Measurements from ENCODE around the gene PC. TPM values are rescaled to one million over a fixed set of nuclear protein-coding genes. Genes with fewer than 3 reads are reported as not detected.

The PC gene
- total RNA-seq, 1 donor from 2014 or later, result 49.1 TPM

- Mint-ChIP-seq H3K27ac (ENCODE audit: unreplicated experiment) (no peak overlapping the region), H3K4me1 (ENCODE audit: unreplicated experiment) (peaks cover 11% of the 10 kb centered on the region), H3K4me3 (ENCODE audit: unreplicated experiment) (peak overlapping the region; percentile 35), H3K9me3 (ENCODE audit: unreplicated experiment) (no peaks in the 10 kb centered on the region), H3K27me3 (ENCODE audit: unreplicated experiment) (no peaks in the 10 kb centered on the region), H3K36me3 (ENCODE audit: unreplicated experiment) (no peaks in the 10 kb centered on the region)
- TF ChIP-seq CTCF (IDR thresholded peaks at IDR 0.05), result no peak
- DNase-seq (ENCODE audit: extremely low spot score, unreplicated experiment), result no peak
These were observed 99.1 kb downstream of the PC start for GRCh38 chr11:66858939-66859685.

DNA sequence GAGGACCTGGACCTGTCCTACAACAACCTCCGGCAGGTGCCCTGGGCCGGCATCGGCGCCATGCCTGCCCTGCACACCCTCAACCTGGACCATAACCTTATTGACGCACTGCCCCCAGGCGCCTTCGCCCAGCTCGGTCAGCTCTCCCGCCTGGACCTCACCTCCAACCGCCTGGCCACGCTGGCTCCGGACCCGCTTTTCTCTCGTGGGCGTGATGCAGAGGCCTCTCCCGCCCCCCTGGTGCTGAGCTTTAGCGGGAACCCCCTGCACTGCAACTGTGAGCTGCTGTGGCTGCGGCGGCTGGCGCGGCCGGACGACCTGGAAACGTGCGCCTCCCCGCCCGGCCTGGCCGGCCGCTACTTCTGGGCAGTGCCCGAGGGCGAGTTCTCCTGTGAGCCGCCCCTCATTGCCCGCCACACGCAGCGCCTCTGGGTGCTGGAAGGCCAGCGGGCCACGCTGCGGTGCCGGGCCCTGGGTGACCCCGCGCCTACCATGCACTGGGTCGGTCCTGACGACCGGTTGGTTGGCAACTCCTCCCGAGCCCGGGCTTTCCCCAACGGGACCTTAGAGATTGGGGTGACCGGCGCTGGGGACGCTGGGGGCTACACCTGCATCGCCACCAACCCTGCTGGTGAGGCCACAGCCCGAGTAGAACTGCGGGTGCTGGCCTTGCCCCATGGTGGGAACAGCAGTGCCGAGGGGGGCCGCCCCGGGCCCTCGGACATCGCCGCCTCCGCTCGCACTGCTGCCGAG is 99.8 kb downstream of the PC start:
- H3K9me3 Mint-ChIP-seq (ENCODE audit: unreplicated experiment), result no peaks in the 10 kb centered on the region
- H3K36me3 Mint-ChIP-seq (ENCODE audit: unreplicated experiment), result no peaks in the 10 kb centered on the region
- no peak for TF ChIP-seq CTCF (IDR thresholded peaks at IDR 0.05)
- H3K27me3 Mint-ChIP-seq (ENCODE audit: unreplicated experiment), result no peaks in the 10 kb centered on the region
- peaks cover 11% of the 10 kb centered on the region for H3K4me1 Mint-ChIP-seq (ENCODE audit: unreplicated experiment)
- peak overlapping the region; percentile 75 for H3K4me3 Mint-ChIP-seq (ENCODE audit: unreplicated experiment)
- no peak overlapping the region for H3K27ac Mint-ChIP-seq (ENCODE audit: unreplicated experiment)
- DNase-seq (ENCODE audit: extremely low spot score, unreplicated experiment), result no peak

DNA sequence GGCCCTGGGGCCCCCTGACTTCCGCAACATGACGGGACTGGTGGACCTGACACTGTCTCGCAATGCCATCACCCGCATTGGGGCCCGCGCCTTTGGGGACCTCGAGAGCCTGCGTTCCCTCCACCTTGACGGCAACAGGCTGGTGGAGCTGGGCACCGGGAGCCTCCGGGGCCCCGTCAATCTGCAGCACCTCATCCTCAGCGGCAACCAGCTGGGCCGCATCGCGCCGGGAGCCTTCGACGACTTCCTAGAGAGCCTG is 100.3 kb downstream of the PC start:
- peaks cover 11% of the 10 kb centered on the region for H3K4me1 Mint-ChIP-seq (ENCODE audit: unreplicated experiment)
- no peak overlapping the region for H3K27ac Mint-ChIP-seq (ENCODE audit: unreplicated experiment)
- no peak for TF ChIP-seq CTCF (IDR thresholded peaks at IDR 0.05)
- no peaks in the 10 kb centered on the region for H3K36me3 Mint-ChIP-seq (ENCODE audit: unreplicated experiment)
- DNase-seq (ENCODE audit: extremely low spot score, unreplicated experiment), result no peak
- H3K9me3 Mint-ChIP-seq (ENCODE audit: unreplicated experiment), result no peaks in the 10 kb centered on the region
- no peaks in the 10 kb centered on the region for H3K27me3 Mint-ChIP-seq (ENCODE audit: unreplicated experiment)
- H3K4me3 Mint-ChIP-seq (ENCODE audit: unreplicated experiment), result peak overlapping the region; percentile 75

GRCh38 chr11:66857234-66857926 is 100.8 kb downstream of the PC start:
- H3K9me3 Mint-ChIP-seq (ENCODE audit: unreplicated experiment), result no peaks in the 10 kb centered on the region
- H3K4me1 Mint-ChIP-seq (ENCODE audit: unreplicated experiment), result peaks cover 11% of the 10 kb centered on the region
- no peak for TF ChIP-seq CTCF (IDR thresholded peaks at IDR 0.05)
- H3K4me3 Mint-ChIP-seq (ENCODE audit: unreplicated experiment), result peak overlapping the region; percentile 75
- no peaks in the 10 kb centered on the region for H3K27me3 Mint-ChIP-seq (ENCODE audit: unreplicated experiment)
- no peak for DNase-seq (ENCODE audit: extremely low spot score, unreplicated experiment)
- H3K36me3 Mint-ChIP-seq (ENCODE audit: unreplicated experiment), result no peaks in the 10 kb centered on the region
- H3K27ac Mint-ChIP-seq (ENCODE audit: unreplicated experiment), result peak overlapping the region; percentile 57

Measured in osteocyte (in vitro differentiated cells).